ENCODE measurements around the gene TARBP1.

GRCh38 chr1:234515411-234515810, 36.4 kb upstream of the TARBP1 start:
- TF ChIP-seq CTCF (IDR thresholded peaks at IDR 0.05) (no peak), POLR2A (IDR thresholded peaks at IDR 0.05) (no peak)

All from uterus (tissue), 2 donors.